Measurements from ENCODE around the gene CD247.

Gene CD247

DNA sequence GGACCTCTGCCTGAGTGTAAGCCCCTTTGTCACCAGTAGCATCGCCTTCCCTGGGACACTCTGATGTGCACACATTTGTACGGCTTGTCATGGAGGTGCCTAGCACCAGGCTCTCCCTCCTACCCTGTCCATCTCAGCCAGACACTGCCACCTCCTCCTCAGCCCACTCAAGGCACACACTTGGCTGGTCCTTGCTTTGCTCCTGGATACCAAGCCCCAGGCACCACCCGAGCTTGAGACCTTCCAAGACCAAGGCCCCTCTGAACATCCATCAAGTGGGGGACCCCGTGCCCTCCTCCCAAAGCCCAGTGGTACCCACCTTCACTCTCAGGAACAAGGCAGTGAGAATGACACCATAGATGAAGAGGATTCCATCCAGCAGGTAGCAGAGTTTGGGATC lies 78.0 kb downstream of the CD247 start:
- H3K4me3 ChIP-seq (ENCODE audit: low read length, poor library complexity, severe bottlenecking): no peak overlapping the region

DNA sequence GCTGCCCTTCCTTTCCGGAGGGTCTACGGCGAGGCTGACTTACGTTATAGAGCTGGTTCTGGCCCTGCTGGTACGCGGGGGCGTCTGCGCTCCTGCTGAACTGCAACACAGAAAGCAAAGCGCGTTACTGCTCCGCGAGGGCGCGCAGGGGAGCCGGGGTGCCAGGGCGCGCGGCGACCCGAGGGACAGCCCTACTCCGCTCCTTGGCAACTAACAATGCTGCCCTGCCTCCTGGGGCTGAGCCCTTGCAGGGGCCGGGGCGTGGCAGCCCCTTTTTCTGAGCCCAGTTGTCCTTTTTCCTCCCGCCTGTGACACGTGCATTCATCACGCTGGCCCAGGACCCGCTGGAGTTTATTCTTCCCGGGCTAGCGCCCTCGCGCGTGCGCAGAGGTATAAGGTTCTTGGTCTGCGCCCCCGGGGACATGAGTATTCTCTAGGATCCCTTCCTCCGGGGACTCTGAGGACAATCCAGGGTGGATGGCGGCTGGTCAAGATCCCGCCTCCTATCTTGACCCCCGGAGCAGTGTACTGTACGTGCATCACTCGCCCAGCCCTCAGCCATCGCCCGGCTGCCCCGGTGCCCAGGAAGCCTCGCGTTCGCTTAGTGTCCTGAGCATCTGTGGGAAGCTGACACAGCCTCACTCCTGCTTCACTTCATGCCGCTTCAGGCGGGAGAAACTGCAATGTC lies 78.9 kb downstream of the CD247 start:
- Histone ChIP-seq H3K27me3 (ENCODE audit: insufficient read depth, low read length, poor library complexity, severe bottlenecking) (no peaks in the 10 kb centered on the region), H3K4me3 (ENCODE audit: low read length, poor library complexity, severe bottlenecking) (no peak overlapping the region), H3K9me2 (replicated peaks; ENCODE audit: low read depth, low read length) (no peaks in the 10 kb centered on the region), H3K9me3 (ENCODE audit: insufficient read depth, low read depth, low read length) (no peaks in the 10 kb centered on the region), H3K4me1 (ENCODE audit: insufficient read depth, low read length, poor library complexity, severe bottlenecking) (no peaks in the 10 kb centered on the region), H2AFZ (ENCODE audit: low read length) (no peak overlapping the region), H3K9ac (ENCODE audit: low read depth, low read length, poor library complexity, severe bottlenecking) (no peak overlapping the region), H3K79me2 (ENCODE audit: insufficient read depth, low read length) (peaks cover 11% of the 10 kb centered on the region; the same call in 1 of the 2 replicates), H3K36me3 (ENCODE audit: insufficient read depth, low read length) (peaks cover 73% of the 10 kb centered on the region; the same call in 1 of the 2 replicates), H3K4me2 (ENCODE audit: low read depth, low read length, poor library complexity, severe bottlenecking) (no peak overlapping the region), H4K20me1 (ENCODE audit: insufficient read depth, low read length, poor library complexity, severe bottlenecking) (peaks cover 20% of the 10 kb centered on the region), H3F3A (ENCODE audit: low read depth) (no peaks in the 10 kb centered on the region)
- TF ChIP-seq EZH2phosphoT487 (IDR thresholded peaks at IDR 0.05; ENCODE audit: borderline replicate concordance): no peak
- no peak for TF ChIP-seq CTCF (conservative IDR thresholded peaks at IDR 0.05; ENCODE audit: low read length)

More for the DNA sequence above, 78.0 kb downstream of the CD247 start:
- peaks cover 20% of the 10 kb centered on the region for H4K20me1 ChIP-seq (ENCODE audit: insufficient read depth, low read length, poor library complexity, severe bottlenecking)
- no peak overlapping the region for H3K9ac ChIP-seq (ENCODE audit: low read depth, low read length, poor library complexity, severe bottlenecking)
- peaks cover 72% of the 10 kb centered on the region; the same call in 1 of the 2 replicates for H3K36me3 ChIP-seq (ENCODE audit: insufficient read depth, low read length)
- H2AFZ ChIP-seq (ENCODE audit: low read length): no peak overlapping the region
- no peaks in the 10 kb centered on the region for H3K4me1 ChIP-seq (ENCODE audit: insufficient read depth, low read length, poor library complexity, severe bottlenecking)
- no peaks in the 10 kb centered on the region for H3K27me3 ChIP-seq (ENCODE audit: insufficient read depth, low read length, poor library complexity, severe bottlenecking)
- H3K9me2 ChIP-seq (replicated peaks; ENCODE audit: low read depth, low read length): no peaks in the 10 kb centered on the region
- H3K4me2 ChIP-seq (ENCODE audit: low read depth, low read length, poor library complexity, severe bottlenecking): no peak overlapping the region
- TF ChIP-seq CTCF (conservative IDR thresholded peaks at IDR 0.05; ENCODE audit: low read length) (no peak), EZH2phosphoT487 (IDR thresholded peaks at IDR 0.05; ENCODE audit: borderline replicate concordance) (no peak)
- H3K79me2 ChIP-seq (ENCODE audit: insufficient read depth, low read length): peaks cover 11% of the 10 kb centered on the region; the same call in 1 of the 2 replicates
- no peaks in the 10 kb centered on the region for H3K9me3 ChIP-seq (ENCODE audit: insufficient read depth, low read depth, low read length)
- H3F3A ChIP-seq (ENCODE audit: low read depth): no peaks in the 10 kb centered on the region

DNA sequence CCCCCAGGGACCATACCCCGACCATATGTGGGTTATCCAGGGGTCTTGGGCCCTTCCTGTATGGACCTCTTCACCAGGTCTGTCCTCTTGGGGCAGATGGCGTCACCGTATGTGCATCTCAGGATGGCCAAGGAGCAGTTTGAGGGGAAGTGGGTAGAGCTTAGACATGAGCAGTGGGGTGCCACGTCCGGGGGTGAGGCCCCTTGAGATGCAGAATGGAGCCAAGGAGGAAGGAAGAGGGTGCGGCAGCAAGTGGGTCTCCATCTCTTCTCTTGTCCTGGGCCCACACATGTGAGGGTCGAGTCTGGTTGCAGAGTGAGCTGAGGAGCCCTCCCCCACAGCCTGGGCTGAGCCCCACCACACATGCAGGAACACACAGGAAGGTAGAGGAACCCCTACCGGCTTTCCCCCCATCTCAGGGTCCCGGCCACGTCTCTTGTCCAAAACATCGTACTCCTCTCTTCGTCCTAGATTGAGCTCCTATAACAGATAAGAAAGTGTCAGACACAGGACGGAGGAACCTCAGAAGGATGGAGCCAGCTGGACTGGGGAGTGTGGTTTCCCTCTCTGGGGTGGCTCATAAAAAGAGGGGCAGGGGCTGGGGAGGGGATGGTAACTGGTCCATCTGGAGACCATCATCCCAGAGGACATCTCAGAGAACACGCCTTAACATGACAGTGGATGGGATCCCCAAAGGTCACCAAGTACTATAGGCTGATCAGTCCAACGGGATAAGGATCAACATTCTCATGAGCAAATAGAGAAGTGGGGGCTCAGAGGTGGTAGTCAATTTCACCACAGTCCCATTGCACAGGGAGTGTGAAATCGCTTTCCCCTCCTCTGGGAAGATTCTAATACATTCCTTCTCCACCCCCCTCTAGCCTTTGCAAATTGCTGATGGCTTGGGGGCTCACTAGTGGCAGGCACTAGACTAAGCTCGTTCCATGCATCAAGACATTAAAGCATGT lies 79.9 kb downstream of the CD247 start:
- H3K79me2 ChIP-seq (ENCODE audit: insufficient read depth, low read length): peaks cover 11% of the 10 kb centered on the region; the same call in 1 of the 2 replicates
- no peak overlapping the region for H2AFZ ChIP-seq (ENCODE audit: low read length)
- no peaks in the 10 kb centered on the region for H3K4me1 ChIP-seq (ENCODE audit: insufficient read depth, low read length, poor library complexity, severe bottlenecking)
- H3K27me3 ChIP-seq (ENCODE audit: insufficient read depth, low read length, poor library complexity, severe bottlenecking): no peaks in the 10 kb centered on the region
- no peaks in the 10 kb centered on the region for H3K9me3 ChIP-seq (ENCODE audit: insufficient read depth, low read depth, low read length)
- H3K36me3 ChIP-seq (ENCODE audit: insufficient read depth, low read length): peaks cover 74% of the 10 kb centered on the region; the same call in 1 of the 2 replicates
- no peak overlapping the region for H3K4me3 ChIP-seq (ENCODE audit: low read length, poor library complexity, severe bottlenecking)
- no peak overlapping the region for H3K9ac ChIP-seq (ENCODE audit: low read depth, low read length, poor library complexity, severe bottlenecking)
- H3K9me2 ChIP-seq (replicated peaks; ENCODE audit: low read depth, low read length): no peaks in the 10 kb centered on the region
- H4K20me1 ChIP-seq (ENCODE audit: insufficient read depth, low read length, poor library complexity, severe bottlenecking): peaks cover 20% of the 10 kb centered on the region
- no peak overlapping the region for H3K4me2 ChIP-seq (ENCODE audit: low read depth, low read length, poor library complexity, severe bottlenecking)
- no peaks in the 10 kb centered on the region for H3F3A ChIP-seq (ENCODE audit: low read depth)
- TF ChIP-seq CTCF (conservative IDR thresholded peaks at IDR 0.05; ENCODE audit: low read length) (no peak), EZH2phosphoT487 (IDR thresholded peaks at IDR 0.05; ENCODE audit: borderline replicate concordance) (no peak)
